Amniotic epithelial cell (primary cell): ENCODE measurements around the gene EFS.

Source experiments
- DNase-seq: peaks from one replicate; pipeline ENCODE4 v3.0.0-alpha.2; 2010; ENCODE audit warnings: low read depth

EFS gene

DNA sequence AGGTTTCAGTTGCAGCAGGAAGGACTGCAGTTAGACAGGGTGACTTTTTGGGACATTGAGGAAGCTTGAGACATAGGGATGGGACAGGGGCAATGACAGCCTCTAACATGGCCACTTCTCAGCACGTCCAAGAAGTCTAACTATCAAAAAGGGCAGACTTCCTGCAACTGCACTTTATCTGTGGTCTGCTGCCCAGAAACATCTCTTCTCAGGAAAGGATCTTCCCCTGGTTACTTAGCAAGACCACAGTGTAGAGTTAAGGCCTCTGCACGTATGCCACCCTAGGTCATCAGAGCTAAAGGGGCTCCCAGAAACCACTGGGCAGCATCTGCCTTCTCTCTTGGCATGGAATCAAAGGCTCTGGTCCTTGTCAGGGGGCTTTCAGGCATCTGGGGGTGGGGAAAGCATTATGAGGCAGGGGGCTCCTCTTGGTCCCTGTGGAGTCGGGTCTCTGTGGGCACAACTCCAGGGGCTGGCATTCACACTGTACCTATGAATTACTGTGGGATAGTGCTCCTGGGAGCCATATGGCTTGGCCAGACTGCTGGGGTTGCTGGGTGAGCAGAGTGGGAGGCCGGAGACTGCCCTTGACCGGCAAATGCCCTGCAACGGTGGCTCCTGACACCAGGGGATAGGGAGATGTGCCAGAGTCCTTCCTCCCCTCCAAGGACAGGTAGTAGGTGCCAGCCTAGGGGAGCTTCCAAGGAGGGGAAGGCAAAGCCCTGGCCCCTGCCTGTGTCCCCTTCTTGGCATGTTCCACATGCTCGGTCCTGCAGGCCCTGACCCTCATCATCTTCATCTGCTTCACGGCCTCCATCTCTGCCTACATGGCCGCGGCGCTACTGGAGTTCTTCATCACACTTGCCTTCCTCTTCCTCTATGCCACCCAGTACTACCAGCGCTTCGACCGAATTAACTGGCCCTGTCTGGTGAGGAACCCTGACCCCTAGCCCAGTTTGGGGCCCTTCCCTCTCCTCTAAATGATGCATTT is 12.9 kb upstream of the EFS start:
- DNase-seq, result no peak

DNA sequence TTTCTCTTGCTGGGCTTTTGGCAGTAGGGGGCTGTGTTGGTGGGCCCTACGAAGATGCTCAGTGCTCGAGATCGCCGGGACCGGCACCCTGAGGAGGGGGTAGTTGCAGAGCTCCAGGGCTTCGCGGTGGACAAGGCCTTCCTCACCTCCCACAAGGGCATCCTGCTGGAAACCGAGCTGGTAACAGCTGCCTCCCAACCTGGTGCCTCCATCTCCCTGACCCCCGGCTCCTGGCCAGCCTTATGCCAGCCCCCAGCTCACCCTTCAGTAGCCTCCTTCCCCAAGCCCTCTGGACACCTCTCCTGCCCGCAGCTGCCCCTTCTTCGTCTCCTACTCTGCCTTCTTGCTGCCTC is 12.2 kb upstream of the EFS start:
- DNase-seq, result no peak

DNA sequence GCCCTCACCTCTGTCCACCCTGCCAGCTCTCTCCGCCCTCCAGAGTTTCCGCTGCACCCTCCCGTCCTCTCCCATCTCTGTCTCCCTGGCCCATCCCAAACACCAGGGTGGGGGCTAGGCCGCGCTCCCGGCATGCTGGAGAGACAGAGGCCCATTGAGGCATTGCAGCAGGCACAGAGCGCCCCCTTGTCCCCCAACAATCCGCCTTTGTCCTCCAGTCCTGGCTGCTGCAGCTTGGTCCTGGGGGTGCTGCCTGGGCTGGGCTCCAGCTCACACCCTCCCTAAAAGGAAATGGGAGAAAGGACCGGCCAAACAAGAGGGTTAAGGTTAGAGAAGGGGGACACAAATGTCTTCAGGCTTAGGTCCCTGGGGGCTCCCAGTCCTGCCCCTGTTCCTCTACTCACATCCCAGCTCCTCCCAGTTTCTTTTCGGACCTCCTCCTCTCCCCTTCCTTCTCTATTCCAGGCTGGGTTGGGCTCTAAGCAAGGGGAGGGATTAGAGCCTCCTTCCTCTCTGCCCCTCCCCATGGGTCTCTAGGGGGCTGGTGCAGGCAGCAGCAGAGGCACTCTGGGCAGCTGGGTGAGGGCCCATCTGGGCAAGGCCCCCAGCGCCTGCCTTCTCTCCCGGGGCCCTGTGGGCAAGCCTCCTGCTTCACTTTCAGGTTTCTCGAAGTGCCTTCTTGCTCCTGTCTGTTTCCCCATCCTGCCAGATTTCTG is 11.7 kb upstream of the EFS start, which contains the start of gene CMTM5:
Gene CMTM5, plus strand, starts transcription at position 565 of the 716 bp plus-strand sequence. CDS start 206 bp downstream, outside the sequence.
- DNase-seq, result no peak

DNA sequence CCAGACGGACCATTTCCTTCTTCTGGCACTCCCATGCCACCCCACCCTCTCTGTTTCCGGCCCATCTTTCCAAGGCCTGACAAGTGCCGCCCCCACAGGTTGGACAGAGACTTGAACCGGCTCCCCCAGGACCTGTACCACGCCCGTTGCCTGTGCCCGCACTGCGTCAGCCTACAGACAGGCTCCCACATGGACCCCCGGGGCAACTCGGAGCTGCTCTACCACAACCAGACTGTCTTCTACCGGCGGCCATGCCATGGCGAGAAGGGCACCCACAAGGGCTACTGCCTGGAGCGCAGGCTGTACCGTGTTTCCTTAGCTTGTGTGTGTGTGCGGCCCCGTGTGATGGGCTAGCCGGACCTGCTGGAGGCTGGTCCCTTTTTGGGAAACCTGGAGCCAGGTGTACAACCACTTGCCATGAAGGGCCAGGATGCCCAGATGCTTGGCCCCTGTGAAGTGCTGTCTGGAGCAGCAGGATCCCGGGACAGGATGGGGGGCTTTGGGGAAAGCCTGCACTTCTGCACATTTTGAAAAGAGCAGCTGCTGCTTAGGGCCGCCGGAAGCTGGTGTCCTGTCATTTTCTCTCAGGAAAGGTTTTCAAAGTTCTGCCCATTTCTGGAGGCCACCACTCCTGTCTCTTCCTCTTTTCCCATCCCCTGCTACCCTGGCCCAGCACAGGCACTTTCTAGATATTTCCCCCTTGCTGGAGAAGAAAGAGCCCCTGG is 10.7 kb upstream of the EFS start:
- no peak for DNase-seq

DNA sequence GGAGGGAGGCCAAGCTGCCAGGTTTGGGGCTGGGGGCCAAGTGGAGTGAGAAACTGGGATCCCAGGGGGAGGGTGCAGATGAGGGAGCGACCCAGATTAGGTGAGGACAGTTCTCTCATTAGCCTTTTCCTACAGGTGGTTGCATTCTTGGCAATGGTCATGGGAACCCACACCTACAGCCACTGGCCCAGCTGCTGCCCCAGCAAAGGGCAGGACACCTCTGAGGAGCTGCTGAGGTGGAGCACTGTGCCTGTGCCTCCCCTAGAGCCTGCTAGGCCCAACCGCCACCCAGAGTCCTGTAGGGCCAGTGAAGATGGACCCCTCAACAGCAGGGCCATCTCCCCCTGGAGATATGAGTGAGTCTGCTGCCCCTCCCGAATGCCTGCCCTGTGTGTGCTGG is 8.1 kb upstream of the EFS start:
- no peak for DNase-seq

DNA sequence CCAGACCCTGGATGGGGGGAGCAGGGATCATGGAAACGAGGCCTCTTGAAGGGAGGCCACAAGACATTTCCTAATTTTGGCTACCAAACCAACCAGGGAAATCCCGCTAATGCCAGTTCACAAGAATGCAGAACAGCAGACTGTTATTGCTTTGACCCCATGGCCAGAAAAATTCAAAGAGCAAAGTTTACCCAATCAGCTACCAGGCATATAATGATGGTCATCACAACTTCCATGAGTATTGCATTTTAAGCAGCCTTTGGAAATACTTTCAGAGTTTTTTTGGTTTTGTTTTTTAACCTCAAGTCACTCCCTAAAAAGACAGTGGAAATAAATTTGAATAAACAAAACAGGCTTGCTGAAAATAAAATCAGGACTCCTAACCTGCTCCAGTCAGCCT is 7.5 kb upstream of the EFS start, which contains the start of gene IL25:
Gene IL25, plus strand, starts transcription at position 301 of the 400 bp plus-strand sequence.
- DNase-seq, result no peak

DNA sequence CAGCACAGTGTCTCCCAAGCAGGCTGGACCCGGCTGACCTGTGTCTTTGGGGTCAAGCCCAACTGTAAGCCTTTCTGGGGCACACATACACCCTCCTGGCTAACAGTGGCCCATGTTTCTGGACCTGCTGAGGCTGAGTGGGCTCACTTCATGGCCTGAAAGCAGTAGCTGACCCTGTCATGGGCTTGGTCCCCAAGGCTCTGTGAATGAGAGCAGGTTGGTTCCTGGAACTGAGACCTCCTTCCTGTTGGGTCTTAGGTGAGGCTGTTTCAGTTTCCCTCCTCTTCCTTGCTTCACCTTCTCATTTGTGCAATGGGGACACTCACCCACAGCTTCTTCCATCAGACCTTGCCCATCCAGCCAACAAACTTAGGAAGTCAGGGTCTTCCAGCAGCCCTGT is 6.9 kb upstream of the EFS start:
- no peak for DNase-seq

DNA sequence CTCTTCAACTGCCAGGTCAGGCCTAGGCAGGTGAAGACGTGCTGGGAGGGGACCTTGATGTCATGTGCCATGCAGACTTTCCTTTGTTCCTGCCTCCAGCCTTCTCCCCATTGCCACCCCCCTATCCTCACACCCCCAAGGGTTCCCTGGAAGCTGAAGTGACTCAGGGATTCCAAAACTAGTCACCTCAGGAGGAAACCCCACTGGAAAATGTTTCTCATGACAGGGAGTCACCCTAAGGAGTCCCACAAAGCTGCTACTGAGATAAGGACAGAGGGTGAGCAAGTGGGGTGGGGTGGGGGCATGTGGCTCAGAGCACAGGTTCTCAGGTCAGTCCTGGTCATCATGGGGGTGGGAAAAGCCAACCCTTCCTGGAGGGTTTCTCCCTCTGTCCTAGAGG is 5.2 kb upstream of the EFS start:
- no peak for DNase-seq

DNA sequence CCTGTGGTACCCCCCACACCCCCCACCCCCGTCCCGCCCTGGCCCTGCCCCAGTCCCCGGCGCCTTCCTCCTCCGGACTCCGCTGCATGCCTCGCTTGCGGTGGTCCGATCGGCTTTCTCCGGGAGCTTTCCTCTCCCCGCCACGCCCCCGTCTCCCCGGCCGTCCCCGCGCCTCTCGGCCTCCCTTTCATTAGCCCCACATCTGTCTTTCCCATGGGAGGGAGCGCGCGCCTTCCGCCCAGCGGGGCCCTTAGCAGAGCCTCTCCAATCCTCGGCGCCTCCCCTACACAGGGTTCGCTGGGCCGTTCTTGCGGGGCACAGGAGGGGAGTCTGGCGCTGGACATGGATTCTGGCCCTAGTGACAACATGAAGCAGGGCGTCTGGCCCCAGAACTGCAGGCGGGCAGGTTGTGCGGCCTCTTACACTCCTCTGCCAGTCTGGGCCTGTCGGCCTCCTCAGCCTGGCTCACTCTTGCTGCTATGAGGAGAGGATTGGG is 1.5 kb upstream of the EFS start:
- DNase-seq, result peak; percentile 14

DNA sequence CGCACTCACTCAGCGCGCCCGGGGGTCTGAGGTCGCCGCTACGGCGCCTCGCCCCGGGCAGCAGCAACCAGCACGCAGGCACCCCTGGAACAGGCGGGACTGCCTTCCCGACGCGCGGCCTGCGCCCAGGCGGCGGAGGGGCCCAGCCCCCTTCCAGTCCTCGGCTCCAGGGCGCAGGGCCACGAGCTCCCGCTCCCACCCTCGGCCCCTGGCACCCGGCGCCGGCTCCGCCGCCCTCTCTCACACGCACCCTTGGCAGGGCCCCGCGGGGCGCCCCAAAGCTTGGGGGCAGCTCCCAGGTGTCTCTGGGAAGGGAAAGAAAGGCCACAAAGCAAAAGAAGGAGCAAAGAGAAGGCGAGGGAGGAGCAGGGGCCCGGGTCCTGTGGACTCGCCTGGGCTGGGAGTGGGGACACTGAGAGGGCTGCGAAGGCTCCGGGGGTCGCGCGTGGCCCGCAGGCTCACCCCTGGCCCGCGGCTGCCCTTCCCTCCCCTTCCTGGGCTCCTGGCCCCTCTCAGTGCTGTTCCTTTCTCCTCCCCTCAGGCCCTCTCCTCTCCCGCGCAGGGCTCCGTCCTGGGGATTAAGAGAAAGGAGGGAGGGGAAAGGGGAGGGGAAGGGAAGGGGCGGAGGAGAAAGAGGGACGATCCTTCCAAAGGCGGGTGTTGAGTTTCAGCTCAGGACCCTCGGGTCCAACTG is 907 bp upstream of the EFS start:
- DNase-seq, result peak; percentile 35

DNA sequence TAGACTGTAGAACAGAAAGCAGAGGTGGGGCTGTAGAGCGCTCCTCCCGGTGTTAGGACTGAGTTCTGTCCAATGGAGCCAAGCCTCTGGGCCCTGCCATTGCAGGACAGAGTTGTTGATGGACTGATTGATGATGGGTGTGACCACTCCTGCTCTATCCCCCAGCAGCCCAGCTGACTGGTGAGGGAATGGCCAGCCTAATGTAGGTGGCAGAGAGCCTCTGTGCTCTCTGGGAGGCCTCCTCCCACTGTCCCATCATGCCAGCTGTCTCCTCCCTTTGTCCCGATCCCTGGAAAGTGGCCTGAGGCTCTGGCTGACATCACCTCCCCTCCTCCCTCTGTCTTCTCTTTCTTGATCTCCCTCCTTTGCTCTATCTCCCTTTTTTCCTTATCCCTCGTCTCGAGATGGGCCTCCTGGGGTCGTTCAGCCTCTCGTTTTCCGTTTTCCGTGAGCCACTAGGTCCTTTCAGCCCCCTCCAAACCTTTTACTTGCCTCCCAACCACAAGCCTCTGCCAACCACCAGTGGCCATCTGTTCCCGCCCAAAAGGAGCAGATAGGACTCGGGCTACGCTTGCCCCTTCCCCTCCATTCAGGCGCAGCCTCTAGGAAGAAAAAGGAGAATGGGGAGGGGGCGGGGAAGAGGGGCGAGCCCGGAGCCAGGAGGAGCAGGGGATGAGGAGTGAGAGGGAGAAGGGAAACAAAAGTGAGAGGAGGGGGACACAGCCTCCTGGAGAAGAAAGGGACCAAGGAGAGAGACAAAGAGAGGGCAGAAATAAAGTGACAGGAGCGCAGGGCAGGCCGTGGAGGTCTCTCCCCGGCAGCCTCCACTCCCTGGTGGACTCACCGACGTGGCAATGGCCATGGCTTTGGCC is 572 bp downstream of the EFS start:
- DNase-seq, result no peak

DNA sequence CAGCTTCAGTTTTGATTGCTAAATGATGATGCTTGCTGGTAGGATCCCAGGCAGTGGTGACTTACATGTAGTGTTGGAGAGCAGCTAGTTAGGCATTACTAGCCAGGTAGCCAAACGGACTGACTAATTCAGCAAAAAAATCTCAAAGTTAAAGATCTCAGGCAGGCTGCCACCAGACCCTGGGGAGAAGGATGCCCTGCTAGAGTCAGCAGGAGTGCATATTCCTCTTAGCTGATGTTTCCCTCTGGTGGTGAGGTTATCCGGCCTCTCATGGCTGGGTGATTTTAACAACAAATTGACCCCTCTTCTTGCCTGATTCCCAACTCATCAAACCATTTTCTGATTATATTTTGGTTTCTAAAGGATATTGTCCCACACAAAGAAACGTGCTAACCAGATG is 2.8 kb downstream of the EFS start:
- no peak for DNase-seq

DNA sequence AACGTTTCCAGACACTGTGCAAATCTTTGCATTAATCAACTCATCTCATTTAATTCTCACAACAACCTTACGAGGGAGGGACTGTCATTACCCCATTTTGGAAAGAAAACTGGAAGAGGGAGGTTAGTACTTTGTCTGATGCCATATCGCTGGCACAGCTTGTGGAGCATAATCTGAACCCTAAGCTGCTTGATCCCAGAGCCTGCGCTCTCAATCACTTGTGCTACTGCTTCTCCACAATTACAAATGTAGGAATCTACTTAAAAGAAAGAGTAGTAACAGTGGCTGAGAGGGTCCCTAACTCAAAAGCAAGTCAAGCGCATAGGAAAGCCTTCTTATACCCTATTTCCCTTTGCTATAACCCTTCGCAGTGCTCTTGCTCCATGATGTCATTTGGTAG is 3.2 kb downstream of the EFS start:
- no peak for DNase-seq

DNA sequence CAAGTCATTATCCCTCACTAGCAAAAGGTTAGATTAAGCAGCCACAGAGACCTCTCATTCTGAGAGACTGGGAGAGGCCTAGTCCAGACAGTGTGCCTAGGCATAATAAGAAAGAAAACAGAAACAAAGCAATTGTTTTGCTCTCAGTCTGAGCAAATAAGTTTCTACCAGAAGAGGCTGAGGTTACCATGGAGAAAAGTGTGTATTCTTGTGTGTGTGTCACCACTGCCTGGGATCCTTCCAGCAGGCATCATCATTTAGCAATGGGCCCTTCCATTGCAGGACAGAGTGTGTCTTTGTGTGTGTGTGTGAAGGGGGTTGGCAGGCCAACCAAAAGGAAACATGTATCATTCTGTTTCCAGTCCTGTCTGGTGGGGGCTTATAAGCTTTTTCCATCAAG is 3.7 kb downstream of the EFS start:
- peak; percentile 15 for DNase-seq

DNA sequence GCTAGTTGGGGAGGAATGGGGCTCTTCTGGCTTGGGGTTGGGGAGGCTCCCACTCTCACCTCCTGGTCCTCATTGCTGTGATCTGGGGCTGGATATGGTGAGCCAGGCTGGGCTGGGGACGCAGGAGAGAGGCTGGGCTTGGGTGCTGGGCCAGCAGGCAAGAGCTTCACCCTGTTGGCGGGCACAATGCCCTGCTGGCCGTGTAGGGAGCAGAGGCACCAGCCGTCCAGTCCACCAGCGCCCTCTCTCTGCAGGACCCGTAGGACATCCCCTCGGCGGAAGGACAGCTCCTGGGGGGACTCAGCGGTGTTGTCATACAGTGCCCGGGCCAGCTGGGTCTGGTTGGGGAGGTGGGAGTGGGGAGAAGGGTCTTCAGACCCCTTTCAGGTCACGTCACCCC is 4.5 kb downstream of the EFS start:
- no peak for DNase-seq

DNA sequence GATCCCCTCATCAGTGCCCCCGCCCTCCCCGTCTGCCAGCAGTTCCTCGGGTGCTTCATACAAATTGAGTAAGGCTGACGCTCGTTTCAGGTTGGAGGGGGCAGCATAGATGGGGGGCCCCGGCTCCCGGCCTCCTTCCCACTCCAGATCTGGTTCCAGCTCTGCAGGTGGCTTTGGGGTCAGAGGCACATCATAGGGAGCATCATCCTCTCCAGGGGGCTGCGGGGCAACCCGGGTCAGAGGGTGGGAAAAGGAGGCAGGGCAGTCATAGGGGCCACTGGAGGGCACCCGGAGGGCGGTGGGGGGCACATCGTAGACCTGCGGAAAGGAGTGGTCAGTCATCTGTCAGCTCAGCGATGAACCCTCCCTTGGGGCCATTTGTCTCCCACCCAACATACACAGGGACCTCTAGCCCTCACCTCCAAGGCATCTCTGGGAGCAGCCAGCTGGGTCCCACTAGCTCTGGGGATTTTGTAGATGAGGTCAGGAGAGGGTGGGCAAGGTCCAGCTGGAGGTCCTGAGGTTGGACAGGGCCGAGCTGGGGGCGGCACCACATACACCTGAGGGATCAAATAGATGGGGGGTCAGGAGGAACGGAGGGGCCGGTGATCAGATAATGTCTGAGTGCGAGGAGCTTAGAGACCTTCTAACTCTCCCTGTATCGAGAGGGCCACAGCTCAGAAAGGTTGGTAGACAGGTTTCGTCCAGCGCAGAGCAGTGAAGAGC is 5.1 kb downstream of the EFS start:
- no peak for DNase-seq

DNA sequence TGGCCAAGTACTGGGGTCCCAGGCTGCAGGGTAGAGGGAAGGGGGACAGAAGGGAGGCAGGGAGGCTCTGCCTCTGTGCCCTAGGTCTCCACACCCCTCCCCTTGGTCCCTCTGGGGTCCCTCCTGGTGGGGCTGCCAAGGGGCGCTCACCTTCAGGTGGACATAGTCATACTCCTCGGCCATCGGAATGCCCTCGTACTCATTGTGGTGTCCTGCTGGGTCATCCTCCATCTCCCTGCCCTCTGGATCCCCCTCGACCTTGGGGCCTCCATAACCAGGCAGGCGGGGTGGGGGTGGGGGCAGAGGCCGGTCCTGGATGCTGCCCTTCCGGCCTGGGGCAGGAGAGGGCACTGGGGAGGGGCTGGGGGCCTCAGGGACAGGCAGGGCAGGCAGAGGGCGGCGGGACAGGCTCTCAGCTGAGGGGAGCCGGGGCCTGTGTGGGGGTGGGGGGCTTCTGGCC is 5.8 kb downstream of the EFS start:
- no peak for DNase-seq

DNA sequence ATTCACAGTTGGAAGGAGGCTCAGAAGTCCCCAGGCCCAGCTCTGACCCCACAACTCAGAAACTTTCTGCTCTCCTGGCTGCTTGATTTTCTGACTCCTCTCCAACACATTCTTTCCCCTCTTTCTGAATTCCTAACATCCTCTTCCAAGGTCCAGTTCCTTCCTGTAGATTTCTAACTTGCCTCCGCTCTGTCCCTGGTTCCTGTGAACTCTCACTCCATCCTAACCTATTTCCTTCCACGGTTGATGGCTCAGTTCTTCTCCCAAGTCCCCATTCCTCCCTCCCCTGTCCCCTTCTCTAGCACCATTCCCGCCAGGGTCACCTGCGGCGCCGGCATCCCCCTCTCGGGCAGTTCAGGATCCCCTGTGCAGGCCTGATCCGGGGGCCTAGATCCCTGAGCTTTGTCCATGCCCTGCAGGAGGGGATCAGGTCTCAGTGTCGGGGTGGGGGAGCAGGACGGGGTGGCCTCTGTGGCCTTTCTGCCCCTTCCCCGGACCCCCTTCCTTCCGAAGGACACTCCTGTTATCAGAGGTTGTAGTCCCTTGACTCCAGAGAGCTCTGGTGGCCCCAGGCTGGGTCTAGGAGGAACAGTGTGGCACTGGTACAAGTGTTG is 6.3 kb downstream of the EFS start:
- no peak for DNase-seq

DNA sequence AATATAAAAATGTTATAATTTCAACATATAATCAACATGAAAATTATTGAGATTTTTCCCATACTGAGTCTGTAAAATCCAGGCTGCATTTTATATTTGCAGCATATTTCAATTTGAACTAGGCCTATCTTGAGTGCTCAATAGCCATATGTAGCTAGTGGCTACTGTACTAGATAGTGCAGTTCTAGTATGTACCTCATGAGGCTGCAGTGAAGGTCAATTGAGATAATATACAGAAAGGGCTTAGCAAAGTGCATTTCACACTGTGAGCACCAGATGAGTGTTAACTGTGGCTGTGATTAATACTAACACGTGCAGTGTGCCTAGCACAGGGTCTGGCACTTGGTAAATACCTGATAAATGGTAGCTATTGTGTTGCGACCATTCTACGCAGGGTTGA is 6.9 kb downstream of the EFS start:
- no peak for DNase-seq

DNA sequence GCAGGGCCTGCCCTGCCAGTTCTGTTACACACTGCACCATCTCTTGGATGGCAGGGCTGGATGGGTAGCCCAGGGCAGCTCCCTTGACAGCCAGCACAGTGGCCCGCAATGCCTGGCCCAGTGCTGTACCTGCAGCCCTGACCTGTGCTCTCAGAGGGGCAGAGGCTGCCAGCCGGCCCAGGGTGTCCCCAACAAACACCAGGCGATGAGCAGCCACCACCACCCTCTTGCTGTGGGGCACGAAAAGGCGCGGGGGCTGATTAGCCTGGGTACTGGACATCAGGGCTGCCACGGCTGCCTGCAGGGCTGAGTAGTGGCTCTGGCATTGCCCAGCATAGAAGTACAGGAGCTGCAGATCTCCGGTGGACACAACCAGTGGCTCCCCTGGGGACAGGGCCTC is 7.7 kb downstream of the EFS start:
- no peak for DNase-seq
